HepG2 (cell line): ENCODE results near the gene NSUN2. TPM values are rescaled to one million over a fixed set of nuclear protein-coding genes. Genes with fewer than 3 reads are reported as not detected.

Experiments used
- ATAC-seq: fragments of 200-7000 bp; cut with Tn5 transposase; 3 replicates; pipeline ENCODE4 v1.9.1; 2020; ENCODE audit warnings: mild to moderate bottlenecking, moderate library complexity
- BruUV-seq: library from RNA; stranded (reverse); fragments of 400-500 nt; replicated peaks from 2 replicates; lab custom pipeline; 2021; lab: Mats Ljungman, UMichigan
- CTCF ChIA-PET: fragments of 300-600 bp; formaldehyde crosslinking; extraction: SDS; loops from one replicate; lab custom pipeline; 2021; ENCODE audit warnings: low total read pairs, inconsistent platforms, low intra/inter-chr PET ratio; lab: Yijun Ruan, JAX
- POLR2A ChIA-PET: fragments of 350-600 bp; sonication (Branson Sonifier 250); formaldehyde crosslinking; loops from one replicate; lab custom pipeline; 2020; ENCODE audit warnings: antibody characterized with exemption, inconsistent platforms; lab: Yijun Ruan, JAX
- DNase-seq: peaks from one replicate; pipeline ENCODE4 v3.0.0-alpha.2; 2015; ENCODE audit warnings: low spot score
- FAIRE-seq: peaks from 3 replicates; lab custom pipeline; 2011; peaks lifted over from hg19 to GRCh38; lab: Jason Lieb, UNC
- H2AFZ ChIP-seq: one replicate; pipeline ENCODE4 v1.6.1; 2011; ENCODE audit warnings: low read length, inconsistent platforms
- H3K27ac ChIP-seq: fragments of 300-600 bp; 3 replicates; pipeline ENCODE4 v1.8.0; 2011; ENCODE audit warnings: mixed run types, mild to moderate bottlenecking, mixed read lengths, low read length, inconsistent platforms; ENCODE audit not compliant: insufficient read depth; ENCODE audit errors: extremely low read length
- H3K27me3 ChIP-seq, 2 experiments: fragments of 200-600 bp in 1 of 2; 2 replicates in 1 of 2; 3 replicates in 1 of 2; pipeline versions ENCODE4 v1.6.0 to v1.8.0; 2011; ENCODE audit warnings: low read length in 2 of 2, mild to moderate bottlenecking in 2 of 2, moderate library complexity in 2 of 2, inconsistent platforms in 1 of 2; ENCODE audit not compliant: insufficient read depth in 2 of 2, control insufficient read depth in 1 of 2
- H3K36me3 ChIP-seq, 2 experiments: fragments of 200-600 bp in 1 of 2; replicated peaks in 1 of 2; 2 replicates in 1 of 2; 3 replicates in 1 of 2; pipeline versions ENCODE4 v1.5.1 to v1.8.0; 2011; ENCODE audit warnings: low read length in 2 of 2, inconsistent platforms in 1 of 2; ENCODE audit not compliant: insufficient read depth in 2 of 2, control insufficient read depth in 1 of 2
- H3K4me1 ChIP-seq: 2 replicates; pipeline ENCODE4 v1.5.1; 2012; ENCODE audit warnings: low read length, inconsistent platforms; ENCODE audit not compliant: insufficient read depth
- H3K4me2 ChIP-seq: 2 replicates; pipeline ENCODE4 v1.6.0; 2011; ENCODE audit warnings: low read depth, low read length, inconsistent platforms
- H3K4me3 ChIP-seq, 3 experiments: fragments of 200-600 bp in 1 of 3; sonication (generic), shearing (Covaris generic) in 1 of 3; replicated peaks in 1 of 3; 2 replicates each; pipeline ENCODE4 v1.5.1; 2011 to 2016; ENCODE audit warnings: low read length in 3 of 3, inconsistent platforms in 2 of 3, low read depth in 2 of 3, mild to moderate bottlenecking in 2 of 3, control low read depth in 1 of 3, mixed read lengths in 1 of 3; ENCODE audit not compliant: insufficient read depth in 1 of 3
- H3K79me2 ChIP-seq: one replicate; pipeline ENCODE4 v1.6.1; 2011; ENCODE audit warnings: low read length, inconsistent platforms; ENCODE audit not compliant: insufficient read depth
- H3K9ac ChIP-seq: 2 replicates; pipeline ENCODE4 v1.6.0; 2011; ENCODE audit warnings: mild to moderate bottlenecking, low read depth, low read length, inconsistent platforms; ENCODE audit not compliant: insufficient read depth
- H3K9me3 ChIP-seq: 2 replicates; pipeline ENCODE4 v1.5.1; 2012; ENCODE audit warnings: mild to moderate bottlenecking, low read length
- H4K20me1 ChIP-seq: 2 replicates; pipeline ENCODE4 v1.6.0; 2011; ENCODE audit warnings: inconsistent platforms, mild to moderate bottlenecking, low read length, moderate library complexity; ENCODE audit not compliant: insufficient read depth
- FOXC1 ChIP-seq: sonication (generic); formaldehyde crosslinking; IDR thresholded peaks from 2 replicates; pipeline ENCODE4 v1.8.0; 2022; ENCODE audit warnings: mild to moderate bottlenecking, missing genetic modification reagents, borderline replicate concordance
- GLI4 ChIP-seq: sonication (generic); formaldehyde crosslinking; IDR thresholded peaks from 2 replicates; pipeline ENCODE4 v1.5.1; 2020; ENCODE audit warnings: missing genetic modification reagents, mild to moderate bottlenecking, moderate library complexity, borderline replicate concordance
- HMG20A ChIP-seq: IDR thresholded peaks from 2 replicates; pipeline ENCODE4 v1.6.1; 2016; ENCODE audit warnings: borderline replicate concordance
- HOXA9 ChIP-seq: sonication (generic); formaldehyde crosslinking; IDR thresholded peaks from 2 replicates; pipeline ENCODE4 v1.8.1; 2022; ENCODE audit warnings: missing genetic modification reagents, mild to moderate bottlenecking, moderate library complexity, borderline replicate concordance
- MEIS2 ChIP-seq: sonication (generic); formaldehyde crosslinking; IDR thresholded peaks from 2 replicates; pipeline ENCODE4 v1.9.0; 2021; ENCODE audit warnings: mild to moderate bottlenecking, missing genetic modification reagents
- PLRG1 ChIP-seq: fragments of 450-650 bp; conservative IDR thresholded peaks from 2 replicates; pipeline ENCODE4 v1.6.1; 2016
- POLR2AphosphoS5 ChIP-seq: IDR thresholded peaks from 2 replicates; pipeline ENCODE4 v1.6.1; 2012; ENCODE audit warnings: low read depth, low read length
- PRDM4 ChIP-seq: sonication (generic); formaldehyde crosslinking; IDR thresholded peaks from 2 replicates; pipeline ENCODE4 v1.9.0; 2021; ENCODE audit warnings: missing genetic modification reagents, borderline replicate concordance
- RAD21 ChIP-seq: fragments of 450-650 bp; formaldehyde crosslinking; IDR thresholded peaks from 2 replicates; pipeline ENCODE4 v1.5.0; 2020; ENCODE audit warnings: mild to moderate bottlenecking
- SPEN ChIP-seq: sonication (generic); formaldehyde crosslinking; IDR thresholded peaks from 2 replicates; pipeline ENCODE4 v1.5.1; 2020; ENCODE audit warnings: low read depth, mild to moderate bottlenecking, missing genetic modification reagents
- ZC3H13 ChIP-seq: sonication (generic); formaldehyde crosslinking; IDR thresholded peaks from 2 replicates; pipeline ENCODE4 v1.8.1; 2023; ENCODE audit warnings: mild to moderate bottlenecking, missing genetic modification reagents, moderate library complexity
- ZNF326 ChIP-seq: sonication (generic); formaldehyde crosslinking; IDR thresholded peaks from 2 replicates; pipeline ENCODE4 v1.4.0; 2020; ENCODE audit warnings: missing genetic modification reagents, borderline replicate concordance
- ZNF564 ChIP-seq: sonication (generic); formaldehyde crosslinking; IDR thresholded peaks from 2 replicates; pipeline ENCODE4 v1.8.1; 2023; ENCODE audit warnings: mild to moderate bottlenecking, missing genetic modification reagents
- ZNF616 ChIP-seq: sonication (generic); formaldehyde crosslinking; IDR thresholded peaks from 2 replicates; pipeline ENCODE4 v1.5.0; 2020; ENCODE audit warnings: low read depth, mild to moderate bottlenecking, missing genetic modification reagents
- ZNF7 ChIP-seq: IDR thresholded peaks from 2 replicates; pipeline ENCODE4 v1.6.1; 2016; ENCODE audit warnings: missing biosample characterization, missing genetic modification reagents
- ZNF782 ChIP-seq: sonication (generic); formaldehyde crosslinking; IDR thresholded peaks from 2 replicates; pipeline ENCODE4 v1.4.0; 2020; ENCODE audit warnings: missing genetic modification reagents, mild to moderate bottlenecking, borderline replicate concordance
- ZSCAN21 ChIP-seq: sonication (generic); formaldehyde crosslinking; IDR thresholded peaks from 2 replicates; pipeline ENCODE4 v1.8.0; 2022; ENCODE audit warnings: mild to moderate bottlenecking, missing genetic modification reagents, moderate library complexity, borderline replicate concordance
- WGBS: methylation state at CpG from one replicate; pipeline ENCODE4 v1.1.6; 2017; ENCODE audit warnings: low lambda C conversion rate; 5-methylcytosine and 5-hydroxymethylcytosine counted together
- in situ Hi-C: cut with HindIII; loops from 2 replicates; pipeline ENCODE4 v1.10.0; 2017; ENCODE audit warnings: low pct_unique_long_range_greater_than_20kb; ENCODE audit not compliant: extremely low pct_ligation_motif_present
- intact Hi-C: fragments of 100-400 bp; cut with micrococcal nuclease; formaldehyde crosslinking; loops from one replicate; pipeline ENCODE4 v1.10.0; 2022; ENCODE audit not compliant: unreplicated experiment
- polyA plus RNA-seq, 8 experiments: library from polyadenylated mRNA; depleted of rRNA in 3 of 8; stranded (reverse) in 7 of 8; unstranded in 1 of 8; fragments of >200 nt; fragmentation: Illumina TruSeq in 4 of 8; extraction: Trizol in 4 of 8; gene quantifications; 2 replicates each; pipeline versions ENCODE4 v1.2.1 to v1.2.3, GENCODE V29; 2011 to 2016; ENCODE audit warnings: low read depth in 4 of 8, missing spikeins in 1 of 8, mixed read lengths in 1 of 8; ENCODE audit not compliant: insufficient read depth in 1 of 8
- total RNA-seq, 5 experiments: library from RNA; depleted of rRNA; stranded (reverse); fragments of >200 nt; fragmentation: Illumina TruSeq; extraction: Trizol; gene quantifications; 2 replicates each; pipeline ENCODE4 v1.2.3, GENCODE V29; 2016; ENCODE audit warnings: low read depth in 1 of 5

NSUN2 gene
- total and polyA plus RNA-seq, 2 of the 13 experiments (the other 11 are each of a cell fraction or from before 2014, with no cell fraction given) = 51.7 to 69.1 TPM

- TF ChIP-seq ZNF782 (no peak), MEIS2 (CRISPR knock-in tag) (no peak)
Measured at GRCh38 chr5:6604946-6605345, 27.9 kb downstream of the NSUN2 start (continued).

GRCh38 chr5:6604341-6604740 lies 28.5 kb downstream of the NSUN2 start:
- H3K4me3 ChIP-seq = no peak overlapping the region
- intact Hi-C loops (no loop called here), in situ Hi-C loops (no loop called here)
- FAIRE-seq = no peak
- no peak for TF ChIP-seq ZNF564
- no peak for TF ChIP-seq FOXC1
- TF ChIP-seq ZC3H13 (CRISPR knock-in tag) = no peak
- TF ChIP-seq HMG20A (CRISPR knock-in tag) = no peak
- no peak for TF ChIP-seq ZNF616 (CRISPR knock-in tag)
- no peak for TF ChIP-seq POLR2AphosphoS5
- no peak for TF ChIP-seq HOXA9 (CRISPR knock-in tag)
- TF ChIP-seq PLRG1 = no peak
- TF ChIP-seq PRDM4 (CRISPR knock-in tag) = no peak
- TF ChIP-seq ZSCAN21 = no peak
- TF ChIP-seq ZNF7 = no peak
- TF ChIP-seq GLI4 (CRISPR knock-in tag) = no peak
- TF ChIP-seq ZNF326 = no peak
- TF ChIP-seq RAD21 (CRISPR knock-in tag) = no peak
- TF ChIP-seq SPEN (CRISPR knock-in tag) = no peak
- H3K4me2 ChIP-seq = no peak overlapping the region
- H2AFZ ChIP-seq = no peak overlapping the region
- ChIA-PET POLR2A (no interaction called here), CTCF (no interaction called here)
- H3K4me1 ChIP-seq = no peaks in the 10 kb centered on the region
- no peaks in the 10 kb centered on the region for H4K20me1 ChIP-seq
- H3K9ac ChIP-seq = no peak overlapping the region
- no peak overlapping the region for H3K27ac ChIP-seq
- H3K36me3 ChIP-seq = peaks cover 46 to 91% of the 10 kb centered on the region in 2 experiments
- no peak for ATAC-seq
- no TSS peak for BruUV-seq
- H3K79me2 ChIP-seq = no peaks in the 10 kb centered on the region
- no peaks in the 10 kb centered on the region for H3K27me3 ChIP-seq
- no peaks in the 10 kb centered on the region for H3K9me3 ChIP-seq
- WGBS = 100% methylated on average over 4 of the region's 6 CpGs
- DNase-seq = no peak
